ENCODE results near the gene LYAR. TPM values are rescaled to one million over a fixed set of nuclear protein-coding genes. Genes with fewer than 3 reads are reported as not detected.

LYAR gene
- total RNA-seq, 1 experiment from 2014 or later = 24.3 TPM

GRCh38 chr4:4330794-4331193 lies 40.8 kb upstream of the LYAR start:
- H3K36me3 ChIP-seq (ENCODE audit: control insufficient read depth, insufficient read depth, low read length) = no peaks in the 10 kb centered on the region
- H3K9me3 ChIP-seq (ENCODE audit: control insufficient read depth, insufficient read depth, low read depth, low read length) = no peaks in the 10 kb centered on the region
- intact Hi-C loops (cut with micrococcal nuclease; ENCODE audit: unreplicated experiment) = no loop called here
- TF ChIP-seq TCF7L2 (IDR thresholded peaks at IDR 0.05; ENCODE audit: low read depth, low read length) (no peak), POLR2AphosphoS5 (IDR thresholded peaks at IDR 0.05; ENCODE audit: low read depth, low read length) (no peak), SIN3A (IDR thresholded peaks at IDR 0.05; ENCODE audit: borderline replicate concordance, insufficient read depth, low read depth, low read length) (no peak), CTCF (IDR thresholded peaks at IDR 0.05) (no peak), REST (IDR thresholded peaks at IDR 0.05; ENCODE audit: insufficient read depth in 1 of 2, low read depth in 2 of 2, low read length in 1 of 2) (no peak)
- ATAC-seq (no peak), DNase-seq (ENCODE audit: low read depth, low spot score) (no peak)
- no TSS peak for BruUV-seq (replicated peaks)
- ChIA-PET CTCF (interaction anchor here (0.8 kb wide), 1 partner anchor 549 kb away, joined by 6 read pairs; no protein-coding TSS in a partner anchor), POLR2A (no interaction called here)
- H3K27me3 ChIP-seq (ENCODE audit: control insufficient read depth, insufficient read depth, low read length) = no peaks in the 10 kb centered on the region
- no peak overlapping the region for H3K27ac ChIP-seq (ENCODE audit: low read length)
- H3K4me1 ChIP-seq (ENCODE audit: control insufficient read depth, insufficient read depth, low read length) = no peaks in the 10 kb centered on the region
- no peak overlapping the region for H3K4me3 ChIP-seq (ENCODE audit: low read depth in 2 of 2, low read length in 2 of 2)
- in situ Hi-C loops (cut with HindIII; ENCODE audit: low pct_unique_long_range_greater_than_20kb, low sequenced_read_pairs) = no loop called here

GRCh38 chr4:4329496-4329895 lies 39.5 kb upstream of the LYAR start:
- DNase-seq (ENCODE audit: low read depth, low spot score) (no peak), ATAC-seq (no peak)
- no peaks in the 10 kb centered on the region for H3K27me3 ChIP-seq (ENCODE audit: control insufficient read depth, insufficient read depth, low read length)
- ChIA-PET CTCF (no interaction called here), POLR2A (no interaction called here)
- intact Hi-C loops (cut with micrococcal nuclease; ENCODE audit: unreplicated experiment) = no loop called here
- H3K27ac ChIP-seq (ENCODE audit: low read length) = no peak overlapping the region
- TF ChIP-seq TCF7L2 (IDR thresholded peaks at IDR 0.05; ENCODE audit: low read depth, low read length) = no peak
- no peak for TF ChIP-seq POLR2AphosphoS5 (IDR thresholded peaks at IDR 0.05; ENCODE audit: low read depth, low read length)
- TF ChIP-seq REST (IDR thresholded peaks at IDR 0.05; ENCODE audit: insufficient read depth in 1 of 2, low read depth in 2 of 2, low read length in 1 of 2) = no peak
- no peak for TF ChIP-seq SIN3A (IDR thresholded peaks at IDR 0.05; ENCODE audit: borderline replicate concordance, insufficient read depth, low read depth, low read length)
- no peak for TF ChIP-seq CTCF (IDR thresholded peaks at IDR 0.05)
- in situ Hi-C loops (cut with HindIII; ENCODE audit: low pct_unique_long_range_greater_than_20kb, low sequenced_read_pairs) = no loop called here
- no peaks in the 10 kb centered on the region for H3K9me3 ChIP-seq (ENCODE audit: control insufficient read depth, insufficient read depth, low read depth, low read length)
- no peaks in the 10 kb centered on the region for H3K36me3 ChIP-seq (ENCODE audit: control insufficient read depth, insufficient read depth, low read length)
- H3K4me1 ChIP-seq (ENCODE audit: control insufficient read depth, insufficient read depth, low read length) = no peaks in the 10 kb centered on the region
- H3K4me3 ChIP-seq (ENCODE audit: low read depth in 2 of 2, low read length in 2 of 2) = no peak overlapping the region
- BruUV-seq (replicated peaks) = no TSS peak
